AG10803 (cell line): Measurements from ENCODE around the gene STAT4.

Experiments used
- DNase-seq: peaks from one replicate; pipeline ENCODE4 v3.0.0; 2010; ENCODE audit warnings: low read depth
- H3K4me3 ChIP-seq: 2 replicates; pipeline ENCODE4 v1.5.1; 2011; ENCODE audit warnings: mild to moderate bottlenecking, low read length, control low read depth
- CTCF ChIP-seq: conservative IDR thresholded peaks from 2 replicates; pipeline ENCODE4 v1.5.1; 2011; ENCODE audit warnings: mild to moderate bottlenecking, low read length, control low read depth, inconsistent platforms

Gene STAT4

GRCh38 chr2:191145769-191146471, 4.9 kb downstream of the STAT4 start:
- DNase-seq = no peak
- no peak for TF ChIP-seq CTCF
- no peak overlapping the region for H3K4me3 ChIP-seq

- no peak for TF ChIP-seq CTCF
- H3K4me3 ChIP-seq = no peak overlapping the region
- no peak for DNase-seq
Measured at GRCh38 chr2:191144217-191144616, 6.6 kb downstream of the STAT4 start.

DNA sequence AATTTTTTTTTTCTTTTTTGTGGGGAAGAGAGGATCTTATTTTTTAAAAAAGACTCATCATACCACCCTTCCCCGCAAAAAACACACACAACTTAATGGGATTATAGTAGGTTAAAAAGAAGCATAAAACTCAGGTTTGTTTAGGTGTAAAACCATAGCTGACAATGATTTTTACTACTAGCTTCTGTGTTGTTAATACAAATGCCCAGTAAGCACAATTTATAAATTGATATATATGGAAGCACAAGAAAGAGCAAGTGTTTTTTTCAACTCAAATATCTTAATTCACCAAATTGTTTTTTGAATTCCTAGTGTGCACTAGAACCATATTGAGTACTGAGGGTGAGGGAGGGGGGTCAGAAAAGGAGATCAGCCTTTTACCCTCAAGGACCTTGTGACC, 7.0 kb downstream of the STAT4 start:
- DNase-seq = no peak
- TF ChIP-seq CTCF = no peak
- no peak overlapping the region for H3K4me3 ChIP-seq

- TF ChIP-seq CTCF = no peak
- no peak for DNase-seq
- H3K4me3 ChIP-seq = no peak overlapping the region
Measured at GRCh38 chr2:191128911-191129304, 21.9 kb downstream of the STAT4 start.

DNA sequence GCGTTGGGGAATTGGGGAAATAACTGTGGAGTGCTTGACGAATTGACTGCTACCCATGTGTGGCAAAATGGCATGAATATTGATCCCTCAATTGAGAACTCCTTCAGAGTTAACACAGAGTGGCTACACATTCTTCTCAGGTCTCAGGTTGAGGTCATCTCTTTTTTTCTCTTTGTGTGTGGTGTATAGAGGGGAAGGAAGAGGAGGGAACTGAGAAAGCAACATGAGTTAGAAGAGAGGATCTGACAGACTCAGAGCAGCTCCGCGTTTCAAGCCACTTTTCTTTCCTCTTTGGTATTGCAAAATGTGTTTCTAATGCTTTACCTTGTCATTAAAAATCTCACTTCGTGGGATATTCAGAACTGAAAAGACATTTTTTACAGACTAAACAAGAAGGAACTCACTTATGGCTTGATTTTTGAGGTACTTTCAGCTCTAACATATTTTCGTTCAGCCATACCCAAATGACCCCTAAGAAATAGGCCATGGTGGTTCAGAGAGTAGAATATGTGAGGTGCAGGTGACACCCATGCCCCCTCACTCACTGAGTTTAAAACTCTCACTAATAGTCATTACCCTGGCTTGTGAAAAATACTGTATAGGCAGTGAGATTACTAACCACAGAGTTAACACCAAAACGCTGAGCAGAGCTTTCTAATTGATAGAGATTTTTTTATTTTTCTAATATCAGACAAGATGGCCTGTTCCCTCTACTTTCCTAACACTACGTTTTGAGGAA, 22.5 kb downstream of the STAT4 start:
- TF ChIP-seq CTCF = no peak
- no peak overlapping the region for H3K4me3 ChIP-seq
- DNase-seq = no peak

DNA sequence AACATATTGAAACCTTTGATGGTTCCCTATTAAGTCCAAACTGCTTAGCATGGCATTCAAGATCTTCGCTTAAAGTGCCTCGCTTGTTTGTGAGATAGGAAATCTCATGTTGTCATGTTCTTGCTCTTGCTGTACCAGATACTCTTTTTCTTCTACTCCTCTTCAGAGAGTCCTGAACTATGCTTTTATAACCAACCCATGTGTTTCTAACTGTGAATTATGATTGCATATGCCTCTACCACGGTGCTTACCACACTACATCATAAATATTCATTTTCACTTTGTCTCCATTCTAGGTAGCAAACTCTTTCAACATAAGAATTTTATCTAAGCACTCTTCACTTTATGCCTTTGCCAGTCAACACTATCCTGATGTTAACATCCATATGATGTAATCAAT, 23.6 kb downstream of the STAT4 start:
- no peak for TF ChIP-seq CTCF
- H3K4me3 ChIP-seq = no peak overlapping the region
- no peak for DNase-seq
